ENCODE measurements around the gene ELMO3. TPM values are rescaled to one million over a fixed set of nuclear protein-coding genes. Genes with fewer than 3 reads are reported as not detected.

ELMO3 gene
- total and polyA plus RNA-seq, 2 of the 4 experiments (the other 2 are of a cell fraction), result 0.36 to 1.6 TPM

DNA sequence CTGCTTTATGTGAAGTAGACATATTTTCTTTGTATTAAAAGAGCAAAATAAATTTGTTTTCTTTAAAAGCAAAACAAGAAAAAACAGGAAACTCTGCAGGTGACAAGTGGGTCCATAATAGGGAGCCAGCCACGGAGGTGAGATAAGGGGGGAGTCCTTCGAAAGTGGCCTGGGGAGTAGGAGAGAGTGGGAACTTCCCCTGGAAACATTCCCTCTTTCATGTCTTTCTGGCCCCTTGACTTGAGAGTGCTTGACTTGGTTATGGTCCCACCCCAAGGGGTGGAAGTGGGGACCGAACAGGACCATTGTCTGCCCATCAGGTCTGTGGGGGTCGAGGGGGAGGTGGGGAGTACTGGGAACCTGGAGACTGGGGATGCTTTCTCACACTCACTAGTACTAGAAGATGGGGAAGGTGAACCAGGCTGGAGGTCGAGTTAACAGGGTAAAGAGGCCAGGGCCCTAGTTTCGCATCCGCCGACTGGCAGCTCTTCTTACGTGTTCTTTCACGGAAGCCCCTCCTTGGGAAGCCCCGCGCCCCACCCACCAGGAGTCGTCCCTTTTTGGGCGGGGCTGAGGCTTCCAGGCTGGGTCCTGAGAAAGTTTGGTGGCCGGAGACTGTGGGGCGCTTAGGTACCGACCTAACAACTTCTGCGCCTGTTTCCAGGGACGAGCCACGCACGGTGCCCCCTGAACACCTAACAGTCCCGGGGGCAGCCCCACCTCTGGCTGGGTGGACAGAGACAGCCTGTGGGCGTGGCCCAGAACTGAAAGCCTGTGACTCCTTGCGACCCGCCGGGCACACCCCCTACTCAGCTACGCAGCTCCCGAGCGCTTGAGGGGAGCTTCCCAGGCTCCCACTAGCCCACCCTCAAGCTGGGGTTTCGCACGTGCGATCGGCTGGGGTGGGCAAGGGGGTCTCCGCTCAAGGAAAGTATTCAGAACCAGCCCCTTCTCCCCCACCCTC is 40.0 kb upstream of the ELMO3 start:
- TF ChIP-seq MAZ (IDR thresholded peaks at IDR 0.05; ENCODE audit: borderline replicate concordance, low read depth, low read length) (0 out of 2 replicates have a peak, but pooled peaks have one; percentile 7), CHD1 (IDR thresholded peaks at IDR 0.05; ENCODE audit: low read depth, low read length) (no peak)
- Histone ChIP-seq H3K23ac (ENCODE audit: low read depth, low read length) (peak overlapping the region; percentile 30; the same call in 1 of the 2 replicates), H2BK5ac (ENCODE audit: low read depth, low read length, poor library complexity, severe bottlenecking) (no peak overlapping the region), H3K18ac (ENCODE audit: low read depth, low read length) (no peak overlapping the region), H3K36me3 (ENCODE audit: control insufficient read depth, insufficient read depth, low read length) (peaks cover 3% of the 10 kb centered on the region; the same call in 1 of the 2 replicates), H3K27ac (ENCODE audit: insufficient read depth, low read length) (peak overlapping the region; percentile 24; the same call in 1 of the 2 replicates), H3K4me1 (ENCODE audit: control insufficient read depth, insufficient read depth, low read length) (peaks cover 14% of the 10 kb centered on the region; the same call in 1 of the 2 replicates), H4K8ac (ENCODE audit: low read depth in 2 of 2, low read length in 2 of 2) (peak overlapping the region; percentile 60 to 84; a peak in 2 of 4 replicates), H4K20me1 (ENCODE audit: insufficient read depth, low read length) (peaks cover 30% of the 10 kb centered on the region), H3K9ac (ENCODE audit: low read depth, low read length) (peak overlapping the region; percentile 68), H2BK20ac (ENCODE audit: low read depth, low read length) (no peak overlapping the region), H3K56ac (ENCODE audit: extremely low read depth, insufficient read depth, low read length) (no peak overlapping the region), H3K9me1 (ENCODE audit: insufficient read depth, low read length) (peaks cover 5% of the 10 kb centered on the region; the same call in 1 of the 2 replicates), H2BK15ac (ENCODE audit: low read depth, low read length) (no peak overlapping the region), H3K4me2 (ENCODE audit: low read depth, low read length) (peak overlapping the region; percentile 87), H3K9me3 (ENCODE audit: control insufficient read depth, insufficient read depth, low read length) (no peaks in the 10 kb centered on the region), H2AFZ (replicated peaks; ENCODE audit: low read length, poor library complexity) (peak overlapping the region; percentile 99), H3K4me3 (ENCODE audit: insufficient read depth, low read depth, low read length) (peak overlapping the region; percentile 86), H4K91ac (ENCODE audit: insufficient read depth, low read depth, low read length) (peak overlapping the region; percentile 11; the same call in 1 of the 2 replicates), H2BK120ac (ENCODE audit: low read depth, low read length) (no peak overlapping the region), H3K14ac (replicated peaks; ENCODE audit: low read depth, low read length) (peak overlapping the region; percentile 77), H3K27me3 (ENCODE audit: control insufficient read depth, insufficient read depth, low read length) (peaks cover 7% of the 10 kb centered on the region; the same call in 1 of the 2 replicates), H2AK5ac (ENCODE audit: low read depth, low read length) (peak overlapping the region; percentile 76; the same call in 1 of the 2 replicates), H2AK9ac (replicated peaks; ENCODE audit: low read depth, low read length, poor library complexity) (peak overlapping the region; percentile 96), H3K4ac (ENCODE audit: low read depth, low read length) (peak overlapping the region; percentile 75), H4K5ac (ENCODE audit: low read depth, low read length) (no peak overlapping the region), H3K79me1 (ENCODE audit: low read depth in 1 of 2, low read length in 2 of 2) (peaks cover 10 to 25% of the 10 kb centered on the region in 2 experiments; a peak in 2 of 4 replicates)
- DNase-seq (no peak), ATAC-seq (ENCODE audit: low read depth) (peak; percentile 7; the same call in 1 of the 2 replicates)
- BruUV-seq (replicated peaks), result no TSS peak
- dilution Hi-C loops (cut with HindIII; ENCODE audit: low sequenced_read_pairs, unreplicated experiment), result no loop called here
- in situ Hi-C loops (cut with MboI; ENCODE audit: low sequenced_read_pairs), result loop anchor here (5.0 kb wide), 1 partner anchor 197 kb away; the partner anchor contains the start of gene CES3
- intact Hi-C loops (cut with micrococcal nuclease), result loop anchor here (1.0 to 10.0 kb wide), 2 partner anchors 26 to 264 kb away; no protein-coding TSS in a partner anchor
- 0% methylated on average over 4 of the region's 34 CpGs; no CpG with 5 or more reads in 1 of the 2 experiments for WGBS, 2 experiments (ENCODE audit: extremely low coverage in 2 of 2, insufficient read length in 1 of 2)
- CTCF ChIA-PET, result interaction anchor here (0.9 kb wide), 1 partner anchor 141 kb away, joined by 3 read pairs; no protein-coding TSS in a partner anchor
- POLR2A ChIA-PET (ENCODE audit: unreplicated experiment), result no interaction called here

All from IMR-90 (cell line).